A549 (cell line): ENCODE data around the gene TBC1D23.

Source experiments
- CBX2 ChIP-seq: fragments of 200-600 bp; sonication (generic); IDR thresholded peaks from 2 replicates; pipeline ENCODE4 v1.6.1; 2016; ENCODE audit warnings: low read depth, mild to moderate bottlenecking, borderline replicate concordance
- CHD4 ChIP-seq: fragments of 200-600 bp; sonication (generic); IDR thresholded peaks from 2 replicates; pipeline ENCODE4 v1.6.1; 2016; ENCODE audit warnings: antibody characterized with exemption, mild to moderate bottlenecking, borderline replicate concordance
- EP300 ChIP-seq, 2 experiments: fragments of >200 bp; sonication (Bioruptor Twin); formaldehyde crosslinking; IDR thresholded peaks; 2 replicates in 1 of 2; 3 replicates in 1 of 2; pipeline ENCODE4 v1.6.1; 2016 to 2017
- ESRRA ChIP-seq: fragments of 150-350 bp; IDR thresholded peaks from 2 replicates; pipeline ENCODE4 v1.6.1; 2014; ENCODE audit warnings: mild to moderate bottlenecking, low read length, borderline replicate concordance
- HOXA7 ChIP-seq: fragments of 250-450 bp; sonication (Bioruptor Pico); IDR thresholded peaks from 2 replicates; pipeline ENCODE4 v1.5.0; 2020; ENCODE audit warnings: mild to moderate bottlenecking, moderate library complexity
- JUNB ChIP-seq: fragments of >200 bp; sonication (Bioruptor Twin); formaldehyde crosslinking; IDR thresholded peaks from 2 replicates; pipeline ENCODE4 v1.6.1; 2016
- MAFK ChIP-seq: fragments of 450-650 bp; IDR thresholded peaks from 2 replicates; pipeline ENCODE4 v1.6.1; 2014; ENCODE audit not compliant: partially characterized antibody
- MAZ ChIP-seq: fragments of 150-350 bp; IDR thresholded peaks from 2 replicates; pipeline ENCODE4 v1.6.1; 2014; ENCODE audit warnings: antibody characterized with exemption, low read depth, low read length, borderline replicate concordance
- PHF8 ChIP-seq: fragments of 200-600 bp; sonication (generic); IDR thresholded peaks from 2 replicates; pipeline ENCODE4 v1.6.1; 2016; ENCODE audit warnings: low read depth, mild to moderate bottlenecking, antibody characterized with exemption, moderate library complexity, borderline replicate concordance
- POLR2A ChIP-seq: IDR thresholded peaks from 2 replicates; pipeline ENCODE4 v1.6.1; 2012; ENCODE audit warnings: mild to moderate bottlenecking, low read length
- RAD21 ChIP-seq, 2 experiments: fragments of >200 bp in 1 of 2; sonication (Bioruptor Twin) in 1 of 2; formaldehyde crosslinking in 1 of 2; IDR thresholded peaks in 1 of 2; conservative IDR thresholded peaks in 1 of 2; 2 replicates in 1 of 2; 3 replicates in 1 of 2; pipeline ENCODE4 v1.6.1; 2012 to 2018; ENCODE audit warnings: inconsistent platforms in 1 of 2
- ZC3H11A ChIP-seq: fragments of 450-650 bp; IDR thresholded peaks from 2 replicates; pipeline ENCODE4 v1.6.1; 2014; ENCODE audit warnings: antibody characterized with exemption, mild to moderate bottlenecking
- TF ChIP-seq, protein P1 (sequence below): fragments of 200-600 bp; sonication (generic); IDR thresholded peaks from 2 replicates; pipeline ENCODE4 v1.6.1; 2016; ENCODE audit warnings: antibody characterized with exemption, mild to moderate bottlenecking, moderate library complexity
- TF ChIP-seq, protein P2 (sequence below): fragments of >200 bp; sonication (Bioruptor Twin); formaldehyde crosslinking; IDR thresholded peaks from 3 replicates; pipeline ENCODE4 v1.5.1; 2016

DNA sequence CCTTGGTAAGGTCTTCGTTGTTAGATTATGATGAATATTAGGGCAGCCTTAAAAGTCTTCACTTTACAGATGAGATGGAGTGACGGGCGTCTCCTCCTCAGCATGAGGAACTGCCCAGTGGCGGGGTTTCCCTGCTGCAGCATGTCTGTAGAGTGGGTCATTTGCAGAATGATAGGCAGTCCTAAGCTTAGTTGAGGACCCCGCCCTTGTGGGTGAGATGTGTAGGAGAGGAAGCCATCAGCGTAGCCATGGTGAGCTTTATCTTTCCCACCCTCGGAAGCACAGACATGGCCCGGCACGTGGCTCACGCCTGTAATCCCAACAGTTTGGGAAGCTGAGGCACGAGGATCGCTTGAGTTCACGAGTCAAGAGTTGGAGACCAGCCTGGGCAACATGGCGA is 74.6 kb downstream of the TBC1D23 start:
- TF ChIP-seq, protein P1, sequence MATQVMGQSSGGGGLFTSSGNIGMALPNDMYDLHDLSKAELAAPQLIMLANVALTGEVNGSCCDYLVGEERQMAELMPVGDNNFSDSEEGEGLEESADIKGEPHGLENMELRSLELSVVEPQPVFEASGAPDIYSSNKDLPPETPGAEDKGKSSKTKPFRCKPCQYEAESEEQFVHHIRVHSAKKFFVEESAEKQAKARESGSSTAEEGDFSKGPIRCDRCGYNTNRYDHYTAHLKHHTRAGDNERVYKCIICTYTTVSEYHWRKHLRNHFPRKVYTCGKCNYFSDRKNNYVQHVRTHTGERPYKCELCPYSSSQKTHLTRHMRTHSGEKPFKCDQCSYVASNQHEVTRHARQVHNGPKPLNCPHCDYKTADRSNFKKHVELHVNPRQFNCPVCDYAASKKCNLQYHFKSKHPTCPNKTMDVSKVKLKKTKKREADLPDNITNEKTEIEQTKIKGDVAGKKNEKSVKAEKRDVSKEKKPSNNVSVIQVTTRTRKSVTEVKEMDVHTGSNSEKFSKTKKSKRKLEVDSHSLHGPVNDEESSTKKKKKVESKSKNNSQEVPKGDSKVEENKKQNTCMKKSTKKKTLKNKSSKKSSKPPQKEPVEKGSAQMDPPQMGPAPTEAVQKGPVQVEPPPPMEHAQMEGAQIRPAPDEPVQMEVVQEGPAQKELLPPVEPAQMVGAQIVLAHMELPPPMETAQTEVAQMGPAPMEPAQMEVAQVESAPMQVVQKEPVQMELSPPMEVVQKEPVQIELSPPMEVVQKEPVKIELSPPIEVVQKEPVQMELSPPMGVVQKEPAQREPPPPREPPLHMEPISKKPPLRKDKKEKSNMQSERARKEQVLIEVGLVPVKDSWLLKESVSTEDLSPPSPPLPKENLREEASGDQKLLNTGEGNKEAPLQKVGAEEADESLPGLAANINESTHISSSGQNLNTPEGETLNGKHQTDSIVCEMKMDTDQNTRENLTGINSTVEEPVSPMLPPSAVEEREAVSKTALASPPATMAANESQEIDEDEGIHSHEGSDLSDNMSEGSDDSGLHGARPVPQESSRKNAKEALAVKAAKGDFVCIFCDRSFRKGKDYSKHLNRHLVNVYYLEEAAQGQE, result no peak
- TF ChIP-seq, protein P2, sequence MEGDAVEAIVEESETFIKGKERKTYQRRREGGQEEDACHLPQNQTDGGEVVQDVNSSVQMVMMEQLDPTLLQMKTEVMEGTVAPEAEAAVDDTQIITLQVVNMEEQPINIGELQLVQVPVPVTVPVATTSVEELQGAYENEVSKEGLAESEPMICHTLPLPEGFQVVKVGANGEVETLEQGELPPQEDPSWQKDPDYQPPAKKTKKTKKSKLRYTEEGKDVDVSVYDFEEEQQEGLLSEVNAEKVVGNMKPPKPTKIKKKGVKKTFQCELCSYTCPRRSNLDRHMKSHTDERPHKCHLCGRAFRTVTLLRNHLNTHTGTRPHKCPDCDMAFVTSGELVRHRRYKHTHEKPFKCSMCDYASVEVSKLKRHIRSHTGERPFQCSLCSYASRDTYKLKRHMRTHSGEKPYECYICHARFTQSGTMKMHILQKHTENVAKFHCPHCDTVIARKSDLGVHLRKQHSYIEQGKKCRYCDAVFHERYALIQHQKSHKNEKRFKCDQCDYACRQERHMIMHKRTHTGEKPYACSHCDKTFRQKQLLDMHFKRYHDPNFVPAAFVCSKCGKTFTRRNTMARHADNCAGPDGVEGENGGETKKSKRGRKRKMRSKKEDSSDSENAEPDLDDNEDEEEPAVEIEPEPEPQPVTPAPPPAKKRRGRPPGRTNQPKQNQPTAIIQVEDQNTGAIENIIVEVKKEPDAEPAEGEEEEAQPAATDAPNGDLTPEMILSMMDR, result no peak
- no peak for TF ChIP-seq POLR2A
- TF ChIP-seq ESRRA, result no peak
- no peak for TF ChIP-seq ZC3H11A
- no peak for TF ChIP-seq CHD4
- TF ChIP-seq CBX2, result no peak
- TF ChIP-seq JUNB, result no peak
- no peak for TF ChIP-seq PHF8
- TF ChIP-seq RAD21 (conservative IDR thresholded peaks at IDR 0.05 in 1 of 2, IDR thresholded peaks at IDR 0.05 in 1 of 2), result no peak
- TF ChIP-seq EP300 (IDR thresholded peaks at IDR 0.05), result no peak
- TF ChIP-seq MAZ, result no peak
- TF ChIP-seq MAFK, result no peak
- TF ChIP-seq HOXA7 (CRISPR knock-in tag), result no peak
